ENCODE results near the gene GCSH.

GRCh38 chr16:81137754-81138153, 41.6 kb upstream of the GCSH start:
- TF ChIP-seq CTCF (IDR thresholded peaks at IDR 0.05) (no peak), POLR2A (IDR thresholded peaks at IDR 0.05) (no peak), EP300 (IDR thresholded peaks at IDR 0.05) (no peak)

Measured in stomach (tissue), 4 donors.